GM12873 (cell line): ENCODE results near the gene ZNF98.

ENCODE experiments used
- CTCF ChIP-seq: IDR thresholded peaks from 2 replicates; pipeline ENCODE4 v1.5.1; 2012; ENCODE audit warnings: low read depth, mild to moderate bottlenecking, moderate library complexity, low read length, control low read depth; ENCODE audit not compliant: insufficient read depth; ENCODE audit errors: missing control alignments

The ZNF98 gene

GRCh38 chr19:22422211-22422610 is at the start of gene ZNF98:
Gene ZNF98 (minus strand): TSS chr19:22422346. CDS start chr19:22422224, 122 bp downstream.
- TF ChIP-seq CTCF: no peak

- no peak for TF ChIP-seq CTCF
These were observed 24.5 kb upstream of the ZNF98 start for GRCh38 chr19:22446605-22447004.

GRCh38 chr19:22438011-22438410 is 15.9 kb upstream of the ZNF98 start:
- TF ChIP-seq CTCF: no peak

- no peak for TF ChIP-seq CTCF
These were observed 6.1 kb upstream of the ZNF98 start for GRCh38 chr19:22427960-22428913.

GRCh38 chr19:22427547-22427946 is 5.4 kb upstream of the ZNF98 start:
- no peak for TF ChIP-seq CTCF

- TF ChIP-seq CTCF: no peak
These were observed 4.8 kb upstream of the ZNF98 start for GRCh38 chr19:22426901-22427300.

GRCh38 chr19:22421797-22422196 is 349 bp downstream of the ZNF98 start:
- TF ChIP-seq CTCF: no peak
